ENCODE data around the gene KCNK6. TPM values are rescaled to one million over a fixed set of nuclear protein-coding genes. Genes with fewer than 3 reads are reported as not detected.

The KCNK6 gene
- total and polyA plus RNA-seq, 10 of the 15 experiments (the other 5 are each of a cell fraction or from before 2014, with no cell fraction given): 0.04 to 1.4 (median 1.1) TPM

DNA sequence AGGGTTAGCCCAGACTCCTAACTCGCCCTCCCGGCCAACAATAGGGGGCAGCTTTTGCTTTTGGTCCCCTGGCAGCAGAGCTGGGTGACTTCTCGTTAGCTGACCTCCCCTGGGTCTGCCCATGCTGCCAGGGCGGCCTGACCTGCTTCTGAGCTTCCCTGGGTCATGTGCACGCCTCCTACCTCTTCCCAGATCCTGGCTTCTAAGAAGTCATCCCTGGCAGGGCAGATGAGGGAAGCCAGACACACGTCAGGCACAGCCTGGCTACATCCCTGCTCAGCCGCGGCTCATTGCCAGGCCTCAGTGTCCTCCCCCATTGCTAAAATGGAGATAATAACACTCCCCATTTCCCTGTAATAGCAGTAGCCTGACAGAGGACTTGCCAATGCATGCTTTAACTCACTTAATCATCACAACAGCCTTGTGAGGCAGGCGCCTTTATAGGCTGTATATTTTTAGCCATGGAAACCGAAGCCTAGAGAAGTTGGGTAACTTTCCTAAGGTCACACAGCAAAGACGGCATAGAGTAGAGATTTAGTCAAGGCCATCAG is 2.1 kb downstream of the KCNK6 start (continued):
- TF ChIP-seq YY1 (IDR thresholded peaks at IDR 0.05; ENCODE audit: low read depth, low read length): no peak
- no peak for TF ChIP-seq MYC (IDR thresholded peaks at IDR 0.05; ENCODE audit: insufficient read depth, insufficient read length, insufficient replicate concordance, low read length, severe bottlenecking)
- TF ChIP-seq, protein P1, sequence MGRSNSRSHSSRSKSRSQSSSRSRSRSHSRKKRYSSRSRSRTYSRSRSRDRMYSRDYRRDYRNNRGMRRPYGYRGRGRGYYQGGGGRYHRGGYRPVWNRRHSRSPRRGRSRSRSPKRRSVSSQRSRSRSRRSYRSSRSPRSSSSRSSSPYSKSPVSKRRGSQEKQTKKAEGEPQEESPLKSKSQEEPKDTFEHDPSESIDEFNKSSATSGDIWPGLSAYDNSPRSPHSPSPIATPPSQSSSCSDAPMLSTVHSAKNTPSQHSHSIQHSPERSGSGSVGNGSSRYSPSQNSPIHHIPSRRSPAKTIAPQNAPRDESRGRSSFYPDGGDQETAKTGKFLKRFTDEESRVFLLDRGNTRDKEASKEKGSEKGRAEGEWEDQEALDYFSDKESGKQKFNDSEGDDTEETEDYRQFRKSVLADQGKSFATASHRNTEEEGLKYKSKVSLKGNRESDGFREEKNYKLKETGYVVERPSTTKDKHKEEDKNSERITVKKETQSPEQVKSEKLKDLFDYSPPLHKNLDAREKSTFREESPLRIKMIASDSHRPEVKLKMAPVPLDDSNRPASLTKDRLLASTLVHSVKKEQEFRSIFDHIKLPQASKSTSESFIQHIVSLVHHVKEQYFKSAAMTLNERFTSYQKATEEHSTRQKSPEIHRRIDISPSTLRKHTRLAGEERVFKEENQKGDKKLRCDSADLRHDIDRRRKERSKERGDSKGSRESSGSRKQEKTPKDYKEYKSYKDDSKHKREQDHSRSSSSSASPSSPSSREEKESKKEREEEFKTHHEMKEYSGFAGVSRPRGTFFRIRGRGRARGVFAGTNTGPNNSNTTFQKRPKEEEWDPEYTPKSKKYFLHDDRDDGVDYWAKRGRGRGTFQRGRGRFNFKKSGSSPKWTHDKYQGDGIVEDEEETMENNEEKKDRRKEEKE (IDR thresholded peaks at IDR 0.05): no peak
- no peak for TF ChIP-seq CHD1 (IDR thresholded peaks at IDR 0.05; ENCODE audit: low read depth, low read length)
- TF ChIP-seq SMC3 (IDR thresholded peaks at IDR 0.05; ENCODE audit: borderline replicate concordance, low read length): no peak
- TF ChIP-seq TCF12 (IDR thresholded peaks at IDR 0.05; ENCODE audit: low read depth, low read length): no peak
- no peak for TF ChIP-seq SMAD5 (IDR thresholded peaks at IDR 0.05; ENCODE audit: low read depth)
- no peak for TF ChIP-seq NFIC (IDR thresholded peaks at IDR 0.05; ENCODE audit: low read depth, low read length)
- no peak for TF ChIP-seq POLR2AphosphoS5 (IDR thresholded peaks at IDR 0.05; ENCODE audit: low read length)
- TF ChIP-seq, protein P2, sequence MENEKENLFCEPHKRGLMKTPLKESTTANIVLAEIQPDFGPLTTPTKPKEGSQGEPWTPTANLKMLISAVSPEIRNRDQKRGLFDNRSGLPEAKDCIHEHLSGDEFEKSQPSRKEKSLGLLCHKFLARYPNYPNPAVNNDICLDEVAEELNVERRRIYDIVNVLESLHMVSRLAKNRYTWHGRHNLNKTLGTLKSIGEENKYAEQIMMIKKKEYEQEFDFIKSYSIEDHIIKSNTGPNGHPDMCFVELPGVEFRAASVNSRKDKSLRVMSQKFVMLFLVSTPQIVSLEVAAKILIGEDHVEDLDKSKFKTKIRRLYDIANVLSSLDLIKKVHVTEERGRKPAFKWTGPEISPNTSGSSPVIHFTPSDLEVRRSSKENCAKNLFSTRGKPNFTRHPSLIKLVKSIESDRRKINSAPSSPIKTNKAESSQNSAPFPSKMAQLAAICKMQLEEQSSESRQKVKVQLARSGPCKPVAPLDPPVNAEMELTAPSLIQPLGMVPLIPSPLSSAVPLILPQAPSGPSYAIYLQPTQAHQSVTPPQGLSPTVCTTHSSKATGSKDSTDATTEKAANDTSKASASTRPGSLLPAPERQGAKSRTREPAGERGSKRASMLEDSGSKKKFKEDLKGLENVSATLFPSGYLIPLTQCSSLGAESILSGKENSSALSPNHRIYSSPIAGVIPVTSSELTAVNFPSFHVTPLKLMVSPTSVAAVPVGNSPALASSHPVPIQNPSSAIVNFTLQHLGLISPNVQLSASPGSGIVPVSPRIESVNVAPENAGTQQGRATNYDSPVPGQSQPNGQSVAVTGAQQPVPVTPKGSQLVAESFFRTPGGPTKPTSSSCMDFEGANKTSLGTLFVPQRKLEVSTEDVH (IDR thresholded peaks at IDR 0.05; ENCODE audit: low read depth, partially characterized antibody): no peak
- no peak for TF ChIP-seq CREB1 (IDR thresholded peaks at IDR 0.05; ENCODE audit: low read depth)
- no peak for TF ChIP-seq ASH2L (IDR thresholded peaks at IDR 0.05; ENCODE audit: borderline replicate concordance, low read depth)
- no peak for TF ChIP-seq TCF3 (IDR thresholded peaks at IDR 0.05; ENCODE audit: borderline replicate concordance, insufficient read depth, low read depth, low read length)
